IPS-NIHi7 (cell line): ENCODE results near the gene ZNHIT1.
"Not testable (repeated sequence)": the region's sequence is repeated elsewhere in the genome, so short reads cannot be mapped to it uniquely, and the experiment has no call there.

ENCODE experiments used
- DNase-seq: peaks from one replicate; pipeline ENCODE4 v3.0.0; 2012; ENCODE audit warnings: mixed read lengths; ENCODE audit errors: extremely low spot score

The ZNHIT1 gene

GRCh38 chr7:101241443-101242349 lies 23.7 kb downstream of the ZNHIT1 start:
- DNase-seq = no peak

GRCh38 chr7:101243646-101244374 lies 25.8 kb downstream of the ZNHIT1 start:
- DNase-seq = no peak

- DNase-seq = peak; percentile 89
Measured at GRCh38 chr7:101244375-101245146, 26.6 kb downstream of the ZNHIT1 start, which contains the start of gene FIS1. Gene FIS1, minus strand, starts transcription at chr7:101245081. Its CDS starts 77 bp downstream, at chr7:101245004.

GRCh38 chr7:101245147-101245668 lies 27.2 kb downstream of the ZNHIT1 start:
- DNase-seq = peak; percentile 96

- DNase-seq = no peak
Measured at GRCh38 chr7:101248276-101248675, 30.3 kb downstream of the ZNHIT1 start.

GRCh38 chr7:101250324-101250723 lies 32.4 kb downstream of the ZNHIT1 start:
- no peak for DNase-seq

GRCh38 chr7:101251871-101252659 lies 34.1 kb downstream of the ZNHIT1 start:
- DNase-seq = peak; percentile 99

GRCh38 chr7:101253199-101253598 lies 35.2 kb downstream of the ZNHIT1 start:
- DNase-seq = not testable (repeated sequence)

- DNase-seq = no peak
Measured at GRCh38 chr7:101255796-101256195, 37.8 kb downstream of the ZNHIT1 start.

- DNase-seq = no peak
Measured at GRCh38 chr7:101258243-101258731, 40.3 kb downstream of the ZNHIT1 start.

- not testable (repeated sequence) for DNase-seq
Measured at GRCh38 chr7:101264102-101264706, 46.2 kb downstream of the ZNHIT1 start.

GRCh38 chr7:101265622-101266516 lies 47.9 kb downstream of the ZNHIT1 start:
- no peak for DNase-seq

GRCh38 chr7:101269664-101270063 lies 51.7 kb downstream of the ZNHIT1 start:
- no peak for DNase-seq

- DNase-seq = no peak
Measured at GRCh38 chr7:101271021-101271420, 53.1 kb downstream of the ZNHIT1 start.

- DNase-seq = no peak
Measured at GRCh38 chr7:101273206-101273605, 55.2 kb downstream of the ZNHIT1 start.
